K562 (cell line): ENCODE measurements around the gene RNASEH2A. TPM values are rescaled to one million over a fixed set of nuclear protein-coding genes. Genes with fewer than 3 reads are reported as not detected.

ENCODE experiments used
- CBX1 ChIP-seq: sonication (generic); IDR thresholded peaks from 2 replicates; pipeline ENCODE4 v1.6.1; 2016; ENCODE audit warnings: antibody characterized with exemption, low read depth, mild to moderate bottlenecking
- CBX5 ChIP-seq: IDR thresholded peaks from 2 replicates; pipeline ENCODE4 v1.6.1; 2014; ENCODE audit warnings: low read depth, borderline replicate concordance
- CCAR2 ChIP-seq: fragments of 200-400 bp; formaldehyde crosslinking; IDR thresholded peaks from 2 replicates; pipeline ENCODE4 v1.6.1; 2017; ENCODE audit warnings: mild to moderate bottlenecking, low read depth, low read length
- NUFIP1 ChIP-seq: fragments of 450-650 bp; IDR thresholded peaks from 2 replicates; pipeline ENCODE4 v1.6.1; 2018; ENCODE audit not compliant: partially characterized antibody
- PPARD ChIP-seq: fragments of 250-450 bp; sonication (Bioruptor Pico); IDR thresholded peaks from 2 replicates; pipeline ENCODE4 v1.8.0; 2022; ENCODE audit warnings: inconsistent platforms, mild to moderate bottlenecking, moderate library complexity
- RBM22 ChIP-seq: fragments of 200-400 bp; formaldehyde crosslinking; IDR thresholded peaks from 2 replicates; pipeline ENCODE4 v1.6.1; 2018; ENCODE audit warnings: low read length, low read depth; ENCODE audit not compliant: poor library complexity, severe bottlenecking
- SUPT5H ChIP-seq: fragments of 450-650 bp; IDR thresholded peaks from 2 replicates; pipeline ENCODE4 v1.6.1; 2016
- TSC22D4 ChIP-seq: fragments of 450-650 bp; IDR thresholded peaks from 2 replicates; pipeline ENCODE4 v1.6.1; 2016; ENCODE audit warnings: missing genetic modification characterization, missing biosample characterization, control low read depth
- ZNF175 ChIP-seq: fragments of 200-800 bp; sonication (Bioruptor generic); IDR thresholded peaks from 2 replicates; pipeline ENCODE4 v1.6.1; 2016; ENCODE audit warnings: low read depth, mild to moderate bottlenecking, missing genetic modification characterization, missing compliant biosample characterization
- polyA plus RNA-seq, 8 experiments: library from polyadenylated mRNA; depleted of rRNA in 4 of 8; stranded (reverse) in 5 of 8; unstranded in 3 of 8; fragments of >200 nt; fragmentation: Nextera tagmentation in 2 of 8; fragmentation: Illumina TruSeq in 1 of 8; extraction: Ambion mirVana in 2 of 8; extraction: Trizol in 1 of 8; gene quantifications; 2 replicates each; pipeline versions ENCODE4 v1.2.1 to v1.2.3, GENCODE V29; 2011 to 2014; ENCODE audit warnings: inconsistent platforms in 1 of 8, missing spikeins in 1 of 8
- total RNA-seq, 7 experiments: library from RNA; depleted of rRNA in 6 of 7; stranded (reverse); fragments of >200 nt in 6 of 7; fragmentation: Illumina TruSeq in 2 of 7; extraction: Trizol in 2 of 7; gene quantifications; 2 replicates each; pipeline versions ENCODE4 v1.2.1 to v1.2.3, GENCODE V29; 2011 to 2021; ENCODE audit warnings: low replicate concordance in 1 of 7
- TF ChIP-seq, protein P1 (sequence below), 2 experiments: fragments of 450-650 bp; formaldehyde crosslinking in 1 of 2; IDR thresholded peaks; 2 replicates each; pipeline versions ENCODE4 v1.4.0 to v1.6.1; 2014 to 2020; ENCODE audit warnings: mild to moderate bottlenecking in 2 of 2, borderline replicate concordance in 1 of 2, low read depth in 1 of 2
- TF ChIP-seq, protein P2 (sequence below): fragments of 250-450 bp; sonication (Bioruptor Pico); IDR thresholded peaks from 2 replicates; pipeline ENCODE4 v1.9.0; 2021; ENCODE audit warnings: mild to moderate bottlenecking, inconsistent platforms
- TF ChIP-seq, protein P3 (sequence below): sonication (generic); formaldehyde crosslinking; IDR thresholded peaks from 2 replicates; pipeline ENCODE4 v1.9.0; 2022; ENCODE audit warnings: mild to moderate bottlenecking, missing genetic modification reagents
- TF ChIP-seq, protein P4 (sequence below): fragments of 250-450 bp; sonication (Bioruptor Pico); IDR thresholded peaks from 2 replicates; pipeline ENCODE4 v1.5.0; 2021; ENCODE audit warnings: mild to moderate bottlenecking, borderline replicate concordance

Gene RNASEH2A
- total and polyA plus RNA-seq, 9 of the 15 experiments (the other 6 are each of a cell fraction or from before 2014, with no cell fraction given), result 22.3 to 78.0 (median 61.7) TPM

DNA sequence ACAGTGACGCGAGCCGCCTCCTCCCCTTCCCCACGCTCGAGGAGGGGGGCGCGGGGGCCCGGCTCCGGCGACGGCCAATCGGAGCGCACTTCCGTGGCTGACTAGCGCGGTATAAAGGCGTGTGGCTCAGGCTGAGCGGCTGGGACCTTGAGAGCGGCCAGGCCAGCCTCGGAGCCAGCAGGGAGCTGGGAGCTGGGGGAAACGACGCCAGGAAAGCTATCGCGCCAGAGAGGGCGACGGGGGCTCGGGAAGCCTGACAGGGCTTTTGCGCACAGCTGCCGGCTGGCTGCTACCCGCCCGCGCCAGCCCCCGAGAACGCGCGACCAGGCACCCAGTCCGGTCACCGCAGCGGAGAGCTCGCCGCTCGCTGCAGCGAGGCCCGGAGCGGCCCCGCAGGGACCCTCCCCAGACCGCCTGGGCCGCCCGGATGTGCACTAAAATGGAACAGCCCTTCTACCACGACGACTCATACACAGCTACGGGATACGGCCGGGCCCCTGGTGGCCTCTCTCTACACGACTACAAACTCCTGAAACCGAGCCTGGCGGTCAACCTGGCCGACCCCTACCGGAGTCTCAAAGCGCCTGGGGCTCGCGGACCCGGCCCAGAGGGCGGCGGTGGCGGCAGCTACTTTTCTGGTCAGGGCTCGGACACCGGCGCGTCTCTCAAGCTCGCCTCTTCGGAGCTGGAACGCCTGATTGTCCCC lies 14.9 kb upstream of the RNASEH2A start, which contains the start of gene JUNB (continued):
- TF ChIP-seq, protein P1, sequence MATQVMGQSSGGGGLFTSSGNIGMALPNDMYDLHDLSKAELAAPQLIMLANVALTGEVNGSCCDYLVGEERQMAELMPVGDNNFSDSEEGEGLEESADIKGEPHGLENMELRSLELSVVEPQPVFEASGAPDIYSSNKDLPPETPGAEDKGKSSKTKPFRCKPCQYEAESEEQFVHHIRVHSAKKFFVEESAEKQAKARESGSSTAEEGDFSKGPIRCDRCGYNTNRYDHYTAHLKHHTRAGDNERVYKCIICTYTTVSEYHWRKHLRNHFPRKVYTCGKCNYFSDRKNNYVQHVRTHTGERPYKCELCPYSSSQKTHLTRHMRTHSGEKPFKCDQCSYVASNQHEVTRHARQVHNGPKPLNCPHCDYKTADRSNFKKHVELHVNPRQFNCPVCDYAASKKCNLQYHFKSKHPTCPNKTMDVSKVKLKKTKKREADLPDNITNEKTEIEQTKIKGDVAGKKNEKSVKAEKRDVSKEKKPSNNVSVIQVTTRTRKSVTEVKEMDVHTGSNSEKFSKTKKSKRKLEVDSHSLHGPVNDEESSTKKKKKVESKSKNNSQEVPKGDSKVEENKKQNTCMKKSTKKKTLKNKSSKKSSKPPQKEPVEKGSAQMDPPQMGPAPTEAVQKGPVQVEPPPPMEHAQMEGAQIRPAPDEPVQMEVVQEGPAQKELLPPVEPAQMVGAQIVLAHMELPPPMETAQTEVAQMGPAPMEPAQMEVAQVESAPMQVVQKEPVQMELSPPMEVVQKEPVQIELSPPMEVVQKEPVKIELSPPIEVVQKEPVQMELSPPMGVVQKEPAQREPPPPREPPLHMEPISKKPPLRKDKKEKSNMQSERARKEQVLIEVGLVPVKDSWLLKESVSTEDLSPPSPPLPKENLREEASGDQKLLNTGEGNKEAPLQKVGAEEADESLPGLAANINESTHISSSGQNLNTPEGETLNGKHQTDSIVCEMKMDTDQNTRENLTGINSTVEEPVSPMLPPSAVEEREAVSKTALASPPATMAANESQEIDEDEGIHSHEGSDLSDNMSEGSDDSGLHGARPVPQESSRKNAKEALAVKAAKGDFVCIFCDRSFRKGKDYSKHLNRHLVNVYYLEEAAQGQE (IDR thresholded peaks at IDR 0.05; ENCODE audit: borderline replicate concordance), result no peak
- TF ChIP-seq, protein P1 (CRISPR knock-in tag; IDR thresholded peaks at IDR 0.05; ENCODE audit: low read depth), result peak; percentile 87
- TF ChIP-seq ZNF175 (CRISPR knock-in tag) (no peak), SUPT5H (peak; percentile 100), CBX5 (0 out of 2 replicates have a peak, but pooled peaks have one; percentile 22), TSC22D4 (tag) (no peak), NUFIP1 (no peak), CCAR2 (no peak), CBX1 (peak; percentile 99), PPARD (CRISPR knock-in tag) (no peak), RBM22 (peak; percentile 98)
- TF ChIP-seq, protein P2, sequence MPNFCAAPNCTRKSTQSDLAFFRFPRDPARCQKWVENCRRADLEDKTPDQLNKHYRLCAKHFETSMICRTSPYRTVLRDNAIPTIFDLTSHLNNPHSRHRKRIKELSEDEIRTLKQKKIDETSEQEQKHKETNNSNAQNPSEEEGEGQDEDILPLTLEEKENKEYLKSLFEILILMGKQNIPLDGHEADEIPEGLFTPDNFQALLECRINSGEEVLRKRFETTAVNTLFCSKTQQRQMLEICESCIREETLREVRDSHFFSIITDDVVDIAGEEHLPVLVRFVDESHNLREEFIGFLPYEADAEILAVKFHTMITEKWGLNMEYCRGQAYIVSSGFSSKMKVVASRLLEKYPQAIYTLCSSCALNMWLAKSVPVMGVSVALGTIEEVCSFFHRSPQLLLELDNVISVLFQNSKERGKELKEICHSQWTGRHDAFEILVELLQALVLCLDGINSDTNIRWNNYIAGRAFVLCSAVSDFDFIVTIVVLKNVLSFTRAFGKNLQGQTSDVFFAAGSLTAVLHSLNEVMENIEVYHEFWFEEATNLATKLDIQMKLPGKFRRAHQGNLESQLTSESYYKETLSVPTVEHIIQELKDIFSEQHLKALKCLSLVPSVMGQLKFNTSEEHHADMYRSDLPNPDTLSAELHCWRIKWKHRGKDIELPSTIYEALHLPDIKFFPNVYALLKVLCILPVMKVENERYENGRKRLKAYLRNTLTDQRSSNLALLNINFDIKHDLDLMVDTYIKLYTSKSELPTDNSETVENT (CRISPR knock-in tag), result peak; percentile 97
- TF ChIP-seq, protein P3, sequence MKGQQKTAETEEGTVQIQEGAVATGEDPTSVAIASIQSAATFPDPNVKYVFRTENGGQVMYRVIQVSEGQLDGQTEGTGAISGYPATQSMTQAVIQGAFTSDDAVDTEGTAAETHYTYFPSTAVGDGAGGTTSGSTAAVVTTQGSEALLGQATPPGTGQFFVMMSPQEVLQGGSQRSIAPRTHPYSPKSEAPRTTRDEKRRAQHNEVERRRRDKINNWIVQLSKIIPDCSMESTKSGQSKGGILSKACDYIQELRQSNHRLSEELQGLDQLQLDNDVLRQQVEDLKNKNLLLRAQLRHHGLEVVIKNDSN (CRISPR knock-in tag), result peak; percentile 25; the same call in 1 of the 2 replicates
- TF ChIP-seq, protein P4, sequence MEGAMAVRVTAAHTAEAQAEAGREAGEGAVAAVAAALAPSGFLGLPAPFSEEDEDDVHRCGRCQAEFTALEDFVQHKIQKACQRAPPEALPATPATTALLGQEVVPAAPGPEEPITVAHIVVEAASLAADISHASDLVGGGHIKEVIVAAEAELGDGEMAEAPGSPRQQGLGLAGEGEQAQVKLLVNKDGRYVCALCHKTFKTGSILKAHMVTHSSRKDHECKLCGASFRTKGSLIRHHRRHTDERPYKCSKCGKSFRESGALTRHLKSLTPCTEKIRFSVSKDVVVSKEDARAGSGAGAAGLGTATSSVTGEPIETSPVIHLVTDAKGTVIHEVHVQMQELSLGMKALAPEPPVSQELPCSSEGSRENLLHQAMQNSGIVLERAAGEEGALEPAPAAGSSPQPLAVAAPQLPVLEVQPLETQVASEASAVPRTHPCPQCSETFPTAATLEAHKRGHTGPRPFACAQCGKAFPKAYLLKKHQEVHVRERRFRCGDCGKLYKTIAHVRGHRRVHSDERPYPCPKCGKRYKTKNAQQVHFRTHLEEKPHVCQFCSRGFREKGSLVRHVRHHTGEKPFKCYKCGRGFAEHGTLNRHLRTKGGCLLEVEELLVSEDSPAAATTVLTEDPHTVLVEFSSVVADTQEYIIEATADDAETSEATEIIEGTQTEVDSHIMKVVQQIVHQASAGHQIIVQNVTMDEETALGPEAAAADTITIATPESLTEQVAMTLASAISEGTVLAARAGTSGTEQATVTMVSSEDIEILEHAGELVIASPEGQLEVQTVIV, result no peak
